Panc1 (cell line): ENCODE results near the gene TPRX1.

Experiments
- POLR2AphosphoS5 ChIP-seq: IDR thresholded peaks from 2 replicates; pipeline ENCODE4 v1.6.1; 2012; ENCODE audit warnings: mild to moderate bottlenecking, low read depth, low read length, moderate library complexity
- REST ChIP-seq, 2 experiments: IDR thresholded peaks; 2 replicates each; pipeline ENCODE4 v1.6.1; 2011 to 2012; ENCODE audit warnings: low read depth in 2 of 2, control low read depth in 1 of 2, low read length in 1 of 2, mild to moderate bottlenecking in 1 of 2, moderate library complexity in 1 of 2; ENCODE audit not compliant: insufficient read depth in 1 of 2
- SIN3A ChIP-seq: IDR thresholded peaks from 2 replicates; pipeline ENCODE4 v1.6.1; 2012; ENCODE audit warnings: low read depth, mild to moderate bottlenecking, low read length, moderate library complexity, borderline replicate concordance; ENCODE audit not compliant: insufficient read depth
- TCF7L2 ChIP-seq: IDR thresholded peaks from 2 replicates; pipeline ENCODE4 v1.6.1; 2011; ENCODE audit warnings: mild to moderate bottlenecking, low read depth, low read length, inconsistent platforms
- TF ChIP-seq, protein P1 (sequence below): fragments of 450-650 bp; IDR thresholded peaks from 2 replicates; pipeline ENCODE4 v1.5.1; 2017; ENCODE audit warnings: mild to moderate bottlenecking

- TF ChIP-seq SIN3A, result no peak
- TF ChIP-seq, protein P1, sequence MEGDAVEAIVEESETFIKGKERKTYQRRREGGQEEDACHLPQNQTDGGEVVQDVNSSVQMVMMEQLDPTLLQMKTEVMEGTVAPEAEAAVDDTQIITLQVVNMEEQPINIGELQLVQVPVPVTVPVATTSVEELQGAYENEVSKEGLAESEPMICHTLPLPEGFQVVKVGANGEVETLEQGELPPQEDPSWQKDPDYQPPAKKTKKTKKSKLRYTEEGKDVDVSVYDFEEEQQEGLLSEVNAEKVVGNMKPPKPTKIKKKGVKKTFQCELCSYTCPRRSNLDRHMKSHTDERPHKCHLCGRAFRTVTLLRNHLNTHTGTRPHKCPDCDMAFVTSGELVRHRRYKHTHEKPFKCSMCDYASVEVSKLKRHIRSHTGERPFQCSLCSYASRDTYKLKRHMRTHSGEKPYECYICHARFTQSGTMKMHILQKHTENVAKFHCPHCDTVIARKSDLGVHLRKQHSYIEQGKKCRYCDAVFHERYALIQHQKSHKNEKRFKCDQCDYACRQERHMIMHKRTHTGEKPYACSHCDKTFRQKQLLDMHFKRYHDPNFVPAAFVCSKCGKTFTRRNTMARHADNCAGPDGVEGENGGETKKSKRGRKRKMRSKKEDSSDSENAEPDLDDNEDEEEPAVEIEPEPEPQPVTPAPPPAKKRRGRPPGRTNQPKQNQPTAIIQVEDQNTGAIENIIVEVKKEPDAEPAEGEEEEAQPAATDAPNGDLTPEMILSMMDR, result peak; percentile 84
- TF ChIP-seq REST (IDR thresholded peaks at IDR 0.05; ENCODE audit: insufficient read depth in 1 of 2, low read depth in 2 of 2, low read length in 1 of 2), result no peak
- no peak for TF ChIP-seq POLR2AphosphoS5
- TF ChIP-seq TCF7L2, result no peak
Measured at GRCh38 chr19:47848823-47849473, 44.6 kb upstream of the TPRX1 start.
